ENCODE data around the gene LMOD1. TPM values are rescaled to one million over a fixed set of nuclear protein-coding genes. Genes with fewer than 3 reads are reported as not detected.
A peak's percentile ranks its signal among the peaks of the same experiment; 100 is the strongest.

The LMOD1 gene
- polyA plus RNA-seq (2011; rRNA removed) (67.8 and 112 TPM in 2 replicates), polyA minus RNA-seq (2011; rRNA and poly(A)+ RNA removed) (72.1 and 102 TPM in 2 replicates)

DNA sequence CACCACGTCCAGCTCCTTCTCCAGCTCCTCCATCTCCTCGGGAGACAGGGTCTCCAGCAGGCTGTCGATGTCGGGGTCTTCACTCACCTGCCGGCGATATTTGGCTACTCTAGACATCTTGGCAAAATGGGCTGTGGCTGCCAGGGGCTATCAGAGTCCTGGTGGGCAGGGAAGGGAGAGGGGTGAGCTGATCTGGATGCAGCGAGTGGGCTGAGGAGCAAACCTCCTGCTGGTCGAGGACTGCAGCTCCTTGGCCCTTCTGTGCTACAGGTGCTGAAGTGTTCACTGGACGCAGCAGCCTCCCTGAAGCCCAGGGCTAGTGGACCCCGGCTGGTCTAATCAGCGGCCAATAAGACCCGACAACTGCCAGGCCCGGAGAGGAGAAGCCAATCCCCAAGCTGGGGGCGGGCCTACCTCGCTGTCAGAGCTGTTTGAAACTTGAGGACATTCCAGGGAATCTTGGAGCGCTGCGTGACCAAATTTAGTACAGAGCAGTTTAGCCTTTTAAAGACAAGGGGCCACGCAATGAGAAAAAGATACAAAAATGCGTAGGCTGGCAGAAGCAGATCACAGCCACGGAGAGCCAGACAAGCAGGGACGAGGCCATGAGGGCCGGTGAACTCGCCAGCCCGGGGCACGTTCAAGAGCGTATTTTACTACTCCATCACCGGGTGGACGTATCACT lies at the start of gene LMOD1:
Gene LMOD1 (minus strand): TSS at position 325 of the 685 bp plus-strand sequence. CDS start 208 bp downstream, at position 117.
- no peaks in the 10 kb centered on the region for H3K36me3 ChIP-seq (ENCODE audit: control insufficient read depth, insufficient read depth, low read length)
- TF ChIP-seq, protein P1, sequence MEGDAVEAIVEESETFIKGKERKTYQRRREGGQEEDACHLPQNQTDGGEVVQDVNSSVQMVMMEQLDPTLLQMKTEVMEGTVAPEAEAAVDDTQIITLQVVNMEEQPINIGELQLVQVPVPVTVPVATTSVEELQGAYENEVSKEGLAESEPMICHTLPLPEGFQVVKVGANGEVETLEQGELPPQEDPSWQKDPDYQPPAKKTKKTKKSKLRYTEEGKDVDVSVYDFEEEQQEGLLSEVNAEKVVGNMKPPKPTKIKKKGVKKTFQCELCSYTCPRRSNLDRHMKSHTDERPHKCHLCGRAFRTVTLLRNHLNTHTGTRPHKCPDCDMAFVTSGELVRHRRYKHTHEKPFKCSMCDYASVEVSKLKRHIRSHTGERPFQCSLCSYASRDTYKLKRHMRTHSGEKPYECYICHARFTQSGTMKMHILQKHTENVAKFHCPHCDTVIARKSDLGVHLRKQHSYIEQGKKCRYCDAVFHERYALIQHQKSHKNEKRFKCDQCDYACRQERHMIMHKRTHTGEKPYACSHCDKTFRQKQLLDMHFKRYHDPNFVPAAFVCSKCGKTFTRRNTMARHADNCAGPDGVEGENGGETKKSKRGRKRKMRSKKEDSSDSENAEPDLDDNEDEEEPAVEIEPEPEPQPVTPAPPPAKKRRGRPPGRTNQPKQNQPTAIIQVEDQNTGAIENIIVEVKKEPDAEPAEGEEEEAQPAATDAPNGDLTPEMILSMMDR (IDR thresholded peaks at IDR 0.05; ENCODE audit: insufficient read depth, low read depth, low read length), result 0 out of 2 replicates have a peak, but pooled peaks have one; percentile 11
- peak; percentile 86 for DNase-seq (ENCODE audit: low read depth)
- POLR2A ChIA-PET, result interaction anchor here (1.0 to 2.8 kb wide), 3 partner anchors 43 to 162 kb away, joined by 3 to 18 read pairs (median 3); no protein-coding TSS in a partner anchor
- H3K27me3 ChIP-seq (ENCODE audit: control insufficient read depth, insufficient read depth, low read length), result no peaks in the 10 kb centered on the region
- CTCF ChIA-PET, result interaction anchor here (0.8 to 4.5 kb wide), 12 partner anchors 8 to 67 kb away, joined by 3 to 45 read pairs (median 4); partner anchors contain the start of genes SHISA4 and TIMM17A
- peak within 1 kb of the TSS; percentile 49 for H3K4me3 ChIP-seq (ENCODE audit: low read depth, low read length)

DNA sequence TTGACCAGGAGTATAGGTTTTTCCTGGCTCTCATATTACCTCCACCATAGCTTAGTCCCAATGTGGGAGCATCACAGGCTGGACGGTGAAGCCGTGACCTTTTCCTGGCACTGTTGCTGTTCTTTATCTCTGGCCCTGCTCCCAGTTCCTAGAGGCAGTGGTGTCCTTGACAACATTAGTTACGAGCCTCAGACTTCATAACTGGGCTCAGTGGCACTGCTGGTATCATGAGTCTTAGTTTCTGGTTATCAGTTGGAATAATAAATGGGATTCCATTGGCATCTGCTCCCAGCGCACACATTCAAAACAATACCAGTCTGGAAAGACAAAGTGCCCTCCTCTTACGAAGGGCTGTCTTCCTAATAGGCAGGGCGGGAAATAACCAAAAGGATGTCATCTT lies 44.1 kb upstream of the LMOD1 start:
- POLR2A ChIA-PET, result no interaction called here
- CTCF ChIA-PET, result interaction anchor here (1.5 kb wide), 1 partner anchor 9 kb away, joined by 3 read pairs; no protein-coding TSS in a partner anchor
- Histone ChIP-seq H3K4me3 (ENCODE audit: low read depth, low read length) (no peak overlapping the region), H3K27me3 (ENCODE audit: control insufficient read depth, insufficient read depth, low read length) (no peaks in the 10 kb centered on the region), H3K36me3 (ENCODE audit: control insufficient read depth, insufficient read depth, low read length) (peaks cover 30% of the 10 kb centered on the region)
- TF ChIP-seq, protein P1 (IDR thresholded peaks at IDR 0.05; ENCODE audit: insufficient read depth, low read depth, low read length), result no peak
- no peak for DNase-seq (ENCODE audit: low read depth)

DNA sequence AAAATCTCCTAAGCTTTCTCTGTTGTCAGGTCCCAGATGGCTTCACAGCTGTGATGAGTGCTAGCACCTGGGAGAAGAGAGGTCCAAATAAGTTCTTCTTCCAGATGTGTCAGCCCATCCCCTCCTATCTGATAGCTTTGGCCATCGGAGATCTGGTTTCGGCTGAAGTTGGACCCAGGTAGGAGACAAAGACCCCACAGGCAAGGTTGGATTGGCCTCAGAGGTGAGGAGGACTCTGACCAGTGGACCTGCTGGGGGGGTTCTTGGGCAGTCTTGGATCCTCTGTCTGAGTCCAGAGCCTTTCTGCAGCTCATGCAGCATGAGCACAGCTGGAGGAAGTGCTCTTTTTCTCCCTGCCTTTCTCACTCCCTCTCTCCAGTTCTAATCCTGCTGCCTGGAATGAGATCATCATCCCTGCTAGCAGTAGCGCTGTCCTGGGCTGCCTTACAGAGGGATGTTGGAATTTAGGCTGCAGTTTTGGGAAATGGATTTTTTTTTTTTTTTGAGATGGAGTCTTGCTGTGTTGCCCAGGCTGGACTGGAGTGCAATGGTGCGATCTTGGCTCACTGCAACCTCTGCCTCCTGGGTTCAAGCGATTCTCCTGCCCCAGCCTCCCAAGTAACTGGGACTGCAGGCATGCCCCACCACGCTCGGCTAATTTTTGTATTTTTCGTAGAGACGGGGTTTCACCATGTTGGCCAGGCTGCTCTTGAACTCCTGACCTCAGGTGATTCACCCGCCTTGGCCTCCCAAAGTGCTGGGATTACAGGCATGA lies 43.2 kb upstream of the LMOD1 start:
- TF ChIP-seq, protein P1 (IDR thresholded peaks at IDR 0.05; ENCODE audit: insufficient read depth, low read depth, low read length), result no peak
- peaks cover 29% of the 10 kb centered on the region for H3K36me3 ChIP-seq (ENCODE audit: control insufficient read depth, insufficient read depth, low read length)
- POLR2A ChIA-PET, result no interaction called here
- CTCF ChIA-PET, result interaction anchor here (1.0 to 1.6 kb wide), 4 partner anchors 10 to 129 kb away, joined by 3 to 10 read pairs (median 4); no protein-coding TSS in a partner anchor
- no peak overlapping the region for H3K4me3 ChIP-seq (ENCODE audit: low read depth, low read length)
- no peaks in the 10 kb centered on the region for H3K27me3 ChIP-seq (ENCODE audit: control insufficient read depth, insufficient read depth, low read length)
- DNase-seq (ENCODE audit: low read depth), result no peak

DNA sequence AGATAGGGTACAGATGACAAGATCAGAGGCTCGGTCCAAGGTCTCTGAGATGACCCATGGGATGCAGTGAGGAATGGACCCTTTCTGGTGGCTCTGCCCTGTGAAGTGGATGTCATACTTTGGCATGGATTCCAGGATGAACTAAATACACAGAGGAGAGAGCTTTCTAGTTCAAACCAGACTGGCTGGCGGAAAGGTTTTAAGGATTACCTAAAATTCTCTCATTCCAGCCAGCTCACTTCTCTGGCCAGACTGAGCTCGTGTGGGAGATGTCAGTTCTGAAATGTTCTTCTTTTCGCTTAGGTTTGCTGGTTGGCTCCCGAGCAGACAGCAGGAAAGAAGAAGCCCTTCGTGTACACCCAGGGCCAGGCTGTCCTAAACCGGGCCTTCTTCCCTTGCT lies 42.3 kb upstream of the LMOD1 start:
- CTCF ChIA-PET, result interaction anchor here (0.6 to 1.6 kb wide), 7 partner anchors 8 to 308 kb away, joined by 3 to 10 read pairs (median 3); no protein-coding TSS in a partner anchor
- no peaks in the 10 kb centered on the region for H3K27me3 ChIP-seq (ENCODE audit: control insufficient read depth, insufficient read depth, low read length)
- POLR2A ChIA-PET, result no interaction called here
- H3K36me3 ChIP-seq (ENCODE audit: control insufficient read depth, insufficient read depth, low read length), result peaks cover 29% of the 10 kb centered on the region
- TF ChIP-seq, protein P1 (IDR thresholded peaks at IDR 0.05; ENCODE audit: insufficient read depth, low read depth, low read length), result no peak
- DNase-seq (ENCODE audit: low read depth), result no peak
- H3K4me3 ChIP-seq (ENCODE audit: low read depth, low read length), result no peak overlapping the region

DNA sequence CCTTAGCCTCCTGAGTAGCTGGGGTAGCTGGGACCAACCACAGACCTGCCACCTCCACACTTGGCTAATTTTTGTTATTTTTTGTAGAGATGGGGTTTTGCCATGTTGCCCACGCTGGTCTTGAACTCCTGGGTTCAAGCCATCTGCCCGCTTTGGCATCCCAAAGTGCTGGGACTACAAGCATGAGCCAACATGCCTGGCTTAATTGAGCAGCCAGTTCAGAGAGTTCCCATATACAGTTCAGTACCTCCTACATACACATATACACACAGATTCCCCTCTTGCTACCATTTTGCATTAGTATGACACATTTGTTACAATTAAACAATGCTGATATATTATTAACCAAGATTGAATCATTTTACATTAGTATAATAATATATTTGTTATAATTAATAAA lies 39.0 kb upstream of the LMOD1 start:
- POLR2A ChIA-PET, result interaction anchor here (0.6 kb wide), 1 partner anchor 494 kb away, joined by 7 read pairs; no protein-coding TSS in a partner anchor
- CTCF ChIA-PET, result interaction anchor here (3.2 to 3.5 kb wide), 2 partner anchors 14 to 90 kb away, joined by 15 read pairs; no protein-coding TSS in a partner anchor
- no peak for DNase-seq (ENCODE audit: low read depth)

More for the DNA sequence above, 39.0 kb upstream of the LMOD1 start:
- Histone ChIP-seq H3K4me3 (ENCODE audit: low read depth, low read length) (no peak overlapping the region), H3K27me3 (ENCODE audit: control insufficient read depth, insufficient read depth, low read length) (no peaks in the 10 kb centered on the region), H3K36me3 (ENCODE audit: control insufficient read depth, insufficient read depth, low read length) (peaks cover 14% of the 10 kb centered on the region)
- TF ChIP-seq, protein P1 (IDR thresholded peaks at IDR 0.05; ENCODE audit: insufficient read depth, low read depth, low read length), result no peak
